GM18520 (cell line): ENCODE results near the gene MAP7D1.
A peak's percentile ranks its signal among the peaks of the same experiment; 100 is the strongest.

Source experiments
- ATAC-seq: cut with Tn5 transposase; IDR thresholded peaks from one replicate; pipeline ENCODE4 v1.9.1; 2021; ENCODE audit not compliant: unreplicated experiment

The MAP7D1 gene

DNA sequence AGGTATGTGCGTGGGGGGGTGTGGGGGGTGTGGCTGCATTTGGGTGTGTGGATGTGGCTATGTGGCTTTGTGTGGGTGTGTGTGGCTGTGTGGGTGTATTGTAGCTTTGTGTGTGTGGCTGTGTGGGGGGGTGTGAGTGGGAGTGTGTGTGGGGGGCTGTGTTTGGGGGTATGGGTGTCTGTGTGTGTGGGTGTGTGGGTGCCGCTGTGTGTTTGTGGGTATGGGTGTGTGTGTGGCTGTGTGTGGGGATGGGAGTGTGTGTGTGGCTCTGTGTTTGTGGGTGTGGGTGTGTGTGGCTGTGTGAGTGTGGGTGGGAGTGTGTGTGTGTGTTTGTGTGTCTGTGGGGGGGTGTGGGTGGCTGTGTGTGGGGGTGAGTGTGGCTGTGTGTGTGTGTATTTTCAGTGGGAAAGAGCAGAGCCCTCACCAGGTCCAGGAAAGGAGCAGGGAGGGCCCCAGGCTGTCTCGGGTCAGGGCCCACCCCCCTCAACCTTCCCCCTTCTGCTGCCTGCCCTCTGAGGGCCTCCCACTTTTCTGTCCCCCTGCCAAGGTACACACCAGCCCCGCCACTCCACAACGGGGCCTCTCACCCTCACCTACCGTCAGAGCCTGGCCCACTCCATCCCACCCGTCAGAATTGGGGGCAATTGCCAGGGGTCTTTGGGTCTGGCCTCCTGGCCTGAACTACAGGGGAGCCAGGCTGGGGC lies 29.0 kb upstream of the MAP7D1 start:
- no peak for ATAC-seq

- no peak for ATAC-seq
Observed at GRCh38 chr1:36128126-36128904, 27.6 kb upstream of the MAP7D1 start.

DNA sequence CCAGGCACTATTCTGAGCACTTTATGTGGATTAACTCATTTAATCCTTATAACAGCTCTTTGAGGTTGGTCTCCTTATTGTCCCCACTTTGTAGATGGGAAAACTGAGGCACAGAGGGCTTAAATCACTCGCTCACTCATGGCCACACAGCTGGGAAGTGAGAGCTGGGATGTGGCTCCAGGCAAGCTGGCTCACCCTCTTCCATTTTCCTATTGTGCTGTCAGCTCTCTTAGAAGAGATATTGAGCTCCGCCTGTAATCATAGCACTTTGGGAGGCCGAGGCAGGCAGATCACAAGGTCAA lies 27.1 kb upstream of the MAP7D1 start:
- ATAC-seq = no peak

GRCh38 chr1:36132029-36132428 lies 23.9 kb upstream of the MAP7D1 start:
- ATAC-seq = no peak

DNA sequence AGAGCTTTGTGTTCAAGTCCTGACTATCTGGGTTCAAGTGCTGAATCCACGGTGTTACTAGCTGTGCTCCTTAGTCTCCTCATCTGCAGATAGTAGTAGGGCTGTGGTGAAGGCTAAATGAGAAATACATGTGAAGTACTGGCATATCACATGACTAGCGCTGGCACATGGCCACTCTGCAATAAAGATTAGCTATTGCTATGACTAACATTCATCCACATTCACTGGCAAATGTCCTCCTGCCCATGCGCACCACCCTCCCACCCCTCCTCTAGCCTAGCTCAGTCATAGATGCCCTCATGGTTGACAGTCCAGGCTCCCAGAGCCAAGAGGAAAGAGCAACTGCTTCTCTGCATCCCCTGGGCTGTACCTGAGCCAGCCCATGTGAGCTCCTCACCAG lies 22.5 kb upstream of the MAP7D1 start:
- no peak for ATAC-seq

DNA sequence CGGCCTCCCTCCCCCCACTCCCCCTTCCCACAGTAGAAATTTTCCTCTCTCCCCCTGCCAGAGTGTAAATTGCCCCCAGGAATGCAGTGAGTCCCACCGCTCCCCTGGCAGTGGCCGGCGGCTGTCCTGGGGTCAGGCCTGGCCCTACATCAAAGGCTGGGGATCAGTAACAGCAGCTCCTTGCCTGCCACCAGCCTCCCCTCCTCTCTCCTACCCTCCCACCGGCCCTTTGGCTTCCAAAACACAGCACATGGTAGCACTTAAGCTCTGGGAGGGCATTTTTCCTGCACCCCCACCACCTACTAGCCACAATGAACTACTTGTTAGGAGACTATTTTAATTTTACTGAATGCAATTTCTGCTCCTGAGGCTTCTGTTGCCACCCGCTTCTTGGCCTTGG lies 21.9 kb upstream of the MAP7D1 start:
- ATAC-seq = no peak

GRCh38 chr1:36134505-36135329 lies 21.2 kb upstream of the MAP7D1 start:
- no peak for ATAC-seq

DNA sequence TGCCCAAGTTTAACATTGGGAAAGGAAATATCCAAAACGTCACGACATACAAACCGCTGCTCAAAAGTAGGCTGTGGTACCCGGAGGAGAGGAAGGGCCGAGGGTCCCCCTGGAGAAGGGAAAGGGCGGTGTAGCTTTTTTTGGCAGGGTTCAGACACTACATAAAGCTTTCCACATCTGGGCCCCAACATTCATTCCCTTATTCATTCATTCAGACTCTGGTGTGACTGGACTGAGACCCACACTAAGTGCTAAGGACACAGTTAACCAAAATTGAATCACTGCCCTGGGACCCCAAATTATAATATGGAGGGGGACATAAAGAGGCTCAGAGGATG lies 20.7 kb upstream of the MAP7D1 start:
- ATAC-seq = no peak

DNA sequence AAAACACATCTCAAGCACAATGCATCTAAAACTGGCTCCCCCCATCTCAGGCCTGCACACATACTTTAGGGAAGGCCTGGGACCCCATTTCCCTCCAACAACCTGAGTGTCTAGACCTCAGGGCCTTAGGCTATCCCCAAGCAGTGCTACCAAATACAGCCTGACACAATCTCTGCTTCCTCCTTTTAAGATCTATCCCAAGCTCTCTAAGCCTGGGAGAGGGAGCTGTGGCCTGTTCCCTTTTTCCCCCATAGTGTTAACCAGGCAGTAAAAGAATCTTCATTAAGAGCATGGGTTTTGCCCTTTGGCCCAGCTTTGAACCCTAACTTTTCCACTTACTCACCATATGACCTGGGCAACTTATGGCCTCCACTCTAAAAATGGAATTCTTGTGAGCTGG lies 20.2 kb upstream of the MAP7D1 start:
- ATAC-seq = no peak

DNA sequence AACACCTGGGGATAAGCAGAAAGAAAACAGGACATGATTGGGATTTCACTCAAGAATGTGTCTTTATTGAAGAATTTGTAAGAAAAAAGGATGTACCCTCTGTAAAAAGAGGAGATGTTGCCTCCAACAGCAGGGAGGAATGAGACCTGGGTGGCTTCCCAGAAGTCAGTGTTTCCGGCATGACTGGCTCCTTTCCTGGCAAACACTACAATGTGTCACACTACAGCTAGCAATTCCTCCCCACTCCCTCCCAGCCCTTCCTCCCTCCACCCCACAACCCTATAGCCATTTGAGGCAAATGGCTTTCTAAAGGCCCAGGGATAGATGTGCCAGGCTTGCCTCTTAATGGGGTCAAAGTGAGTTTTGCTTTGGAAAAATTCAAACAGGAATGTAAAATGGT lies 19.4 kb upstream of the MAP7D1 start:
- ATAC-seq = no peak

GRCh38 chr1:36137226-36137625 lies 18.7 kb upstream of the MAP7D1 start:
- ATAC-seq = no peak

DNA sequence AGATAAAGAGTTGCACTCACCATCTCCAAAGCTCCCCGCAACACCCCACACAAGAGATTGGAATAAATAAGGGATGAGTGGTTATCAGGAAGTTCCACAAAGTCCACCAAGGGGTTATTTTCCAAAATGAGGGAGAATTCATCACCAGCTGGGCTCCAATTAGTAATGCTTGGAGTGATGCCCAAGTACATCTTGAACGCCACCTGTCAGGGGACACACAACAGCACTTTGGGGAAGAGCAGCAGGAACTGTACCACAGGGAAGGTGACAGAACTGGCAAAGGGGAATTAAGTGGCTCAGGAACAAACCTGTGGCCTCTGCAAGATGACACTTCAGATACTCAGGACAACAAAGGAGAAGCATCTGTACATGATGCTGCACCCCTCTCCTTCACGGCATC lies 18.2 kb upstream of the MAP7D1 start:
- no peak for ATAC-seq

DNA sequence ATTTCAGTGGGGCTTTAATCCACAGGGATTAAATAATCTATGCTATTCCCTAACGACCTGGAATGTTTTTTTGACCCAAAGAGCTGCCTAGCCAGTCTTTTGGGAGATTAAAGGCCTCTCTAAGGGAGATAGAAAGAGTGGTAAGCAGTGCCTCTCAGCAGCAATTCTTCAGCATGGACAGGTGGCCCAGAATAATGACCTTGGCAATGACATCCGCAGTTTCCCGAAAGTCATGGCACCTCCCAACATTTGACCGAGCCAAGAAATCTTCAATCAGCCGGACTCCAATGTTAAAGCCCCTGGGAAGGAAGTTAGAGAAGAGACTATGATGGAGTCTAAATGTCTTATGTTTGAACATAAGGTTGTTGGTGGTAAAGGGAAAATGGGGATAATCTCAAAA lies 16.4 kb upstream of the MAP7D1 start:
- no peak for ATAC-seq

- no peak for ATAC-seq
Observed at GRCh38 chr1:36142121-36142520, 13.8 kb upstream of the MAP7D1 start.

DNA sequence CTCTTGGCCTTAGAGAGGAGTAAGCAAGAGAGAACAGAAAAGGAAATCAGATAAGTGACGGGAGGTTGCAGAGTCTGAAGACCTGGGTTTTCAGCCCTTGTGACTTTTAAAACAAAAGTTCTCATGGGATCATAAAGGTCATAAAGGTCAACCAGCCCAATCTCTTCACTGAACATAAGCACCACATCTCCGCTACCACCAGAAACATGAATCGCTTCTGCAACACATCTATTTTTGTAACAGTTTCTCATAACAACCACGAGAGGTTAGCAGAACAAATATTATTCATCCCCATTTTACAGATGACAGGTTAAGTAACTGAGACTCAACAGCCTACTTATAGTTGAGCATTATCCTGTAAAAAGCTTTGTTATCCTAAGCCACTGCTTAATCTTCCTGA lies 12.5 kb upstream of the MAP7D1 start:
- peak; percentile 61 for ATAC-seq

GRCh38 chr1:36144413-36144812 lies 11.5 kb upstream of the MAP7D1 start:
- no peak for ATAC-seq

DNA sequence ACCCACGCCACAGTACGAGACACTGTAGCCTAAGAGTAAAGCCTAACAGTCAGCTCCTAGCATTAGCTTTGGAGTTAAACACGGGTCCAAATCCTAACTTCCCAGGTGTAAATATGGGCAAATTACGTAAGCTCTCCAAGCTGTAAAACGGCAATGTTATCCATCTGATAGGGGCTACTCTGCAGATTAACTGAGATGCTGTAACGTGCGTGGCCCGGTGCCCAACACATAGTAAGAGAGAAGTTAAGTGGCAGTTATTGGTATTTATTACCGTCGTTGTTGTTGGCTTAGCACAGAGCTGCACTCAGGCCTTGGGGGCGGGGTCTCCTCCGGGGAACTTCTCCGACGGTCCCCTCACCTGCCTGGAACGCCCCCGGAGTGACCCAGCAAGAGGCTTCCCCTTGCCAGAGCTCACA lies 7.1 kb upstream of the MAP7D1 start:
- ATAC-seq = no peak

GRCh38 chr1:36149237-36149972 lies 6.6 kb upstream of the MAP7D1 start, which contains the start of gene TRAPPC3:
TSS of gene TRAPPC3 (minus strand) at chr1:36149486. CDS start at chr1:36149378, 108 bp downstream.
- ATAC-seq = peak; percentile 88

GRCh38 chr1:36149973-36150295 lies 6.0 kb upstream of the MAP7D1 start:
- ATAC-seq = no peak

DNA sequence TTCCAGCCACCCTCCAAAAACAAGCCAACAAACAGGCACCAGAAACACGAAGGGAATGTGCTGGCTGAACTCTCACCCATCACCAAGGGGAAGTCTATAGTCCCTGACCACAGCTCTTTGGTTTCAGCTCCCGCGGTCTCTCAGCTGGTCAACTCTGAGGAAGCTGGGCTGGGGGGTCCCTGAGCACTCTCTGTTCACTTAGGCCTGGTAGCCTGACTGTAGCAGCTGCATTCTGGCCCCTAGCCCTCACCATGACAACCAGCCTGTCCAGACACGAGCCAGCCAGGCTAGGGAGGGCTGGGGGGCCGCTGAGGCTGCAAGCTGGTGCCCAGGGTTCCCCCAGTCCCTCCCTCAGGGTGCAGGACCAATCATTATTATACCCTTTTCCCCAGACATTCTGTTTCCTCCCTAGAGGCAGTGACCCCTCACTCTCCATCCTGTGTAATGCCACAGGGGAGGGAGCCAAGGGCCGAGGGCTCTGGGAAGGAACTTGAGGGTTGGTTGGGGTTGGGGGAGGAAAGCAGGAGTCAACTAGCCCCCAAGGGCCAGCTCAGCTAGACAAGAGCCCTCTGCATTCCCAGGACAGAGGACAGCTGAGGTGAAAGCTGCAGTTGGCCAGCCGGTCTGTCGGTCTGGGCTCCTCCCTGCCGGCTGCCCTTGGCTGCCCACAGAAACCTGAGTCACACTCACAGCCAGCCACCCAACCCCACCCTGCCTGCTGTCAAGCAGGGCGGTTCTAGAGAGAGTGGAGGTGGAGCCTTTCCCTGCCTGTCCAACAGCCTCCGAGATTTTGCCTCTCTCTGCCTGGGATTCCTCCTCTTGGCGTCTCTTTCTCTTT lies 5.4 kb upstream of the MAP7D1 start:
- ATAC-seq = peak; percentile 47
